D721Med (cell line): Measurements from ENCODE around the gene UXS1.

Source experiments
- DNase-seq: peaks from one replicate; pipeline ENCODE4 v3.0.0; 2011; ENCODE audit warnings: low spot score; ENCODE audit not compliant: insufficient read length
- FAIRE-seq: peaks from 2 replicates; lab custom pipeline; 2011; peaks lifted over from hg19 to GRCh38; lab: Jason Lieb, UNC
- TF ChIP-seq, protein P1 (sequence below): IDR thresholded peaks from 2 replicates; pipeline ENCODE4 v1.5.1; 2012; ENCODE audit warnings: mild to moderate bottlenecking, control low read depth; ENCODE audit not compliant: insufficient read depth; ENCODE audit errors: missing control alignments

The UXS1 gene

DNA sequence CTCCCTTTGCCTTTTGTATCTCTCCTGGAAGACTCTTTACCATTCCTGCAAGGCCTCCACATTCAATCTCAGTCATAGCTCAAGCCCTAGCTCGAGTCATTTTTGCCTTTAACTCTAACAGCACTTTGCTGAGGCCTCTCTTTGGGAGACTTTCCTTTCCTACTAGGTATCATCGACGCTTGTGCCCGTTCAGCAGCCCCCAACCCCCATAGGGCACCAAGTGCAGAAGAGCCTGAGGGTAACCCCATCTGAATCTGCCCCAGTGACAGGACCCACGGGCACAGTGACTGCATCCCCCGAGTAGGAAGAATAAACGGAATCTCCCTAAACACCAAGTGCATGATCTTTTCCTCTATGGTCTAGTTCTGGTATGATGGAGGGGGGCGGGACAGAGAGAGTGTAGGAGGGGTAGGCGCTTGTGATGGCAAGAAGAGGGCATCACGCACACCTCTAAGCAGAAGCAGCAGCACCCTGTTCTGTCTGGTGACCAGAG, 66.3 kb downstream of the UXS1 start:
- DNase-seq (no peak), FAIRE-seq (no peak)
- TF ChIP-seq, protein P1, sequence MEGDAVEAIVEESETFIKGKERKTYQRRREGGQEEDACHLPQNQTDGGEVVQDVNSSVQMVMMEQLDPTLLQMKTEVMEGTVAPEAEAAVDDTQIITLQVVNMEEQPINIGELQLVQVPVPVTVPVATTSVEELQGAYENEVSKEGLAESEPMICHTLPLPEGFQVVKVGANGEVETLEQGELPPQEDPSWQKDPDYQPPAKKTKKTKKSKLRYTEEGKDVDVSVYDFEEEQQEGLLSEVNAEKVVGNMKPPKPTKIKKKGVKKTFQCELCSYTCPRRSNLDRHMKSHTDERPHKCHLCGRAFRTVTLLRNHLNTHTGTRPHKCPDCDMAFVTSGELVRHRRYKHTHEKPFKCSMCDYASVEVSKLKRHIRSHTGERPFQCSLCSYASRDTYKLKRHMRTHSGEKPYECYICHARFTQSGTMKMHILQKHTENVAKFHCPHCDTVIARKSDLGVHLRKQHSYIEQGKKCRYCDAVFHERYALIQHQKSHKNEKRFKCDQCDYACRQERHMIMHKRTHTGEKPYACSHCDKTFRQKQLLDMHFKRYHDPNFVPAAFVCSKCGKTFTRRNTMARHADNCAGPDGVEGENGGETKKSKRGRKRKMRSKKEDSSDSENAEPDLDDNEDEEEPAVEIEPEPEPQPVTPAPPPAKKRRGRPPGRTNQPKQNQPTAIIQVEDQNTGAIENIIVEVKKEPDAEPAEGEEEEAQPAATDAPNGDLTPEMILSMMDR, result no peak

DNA sequence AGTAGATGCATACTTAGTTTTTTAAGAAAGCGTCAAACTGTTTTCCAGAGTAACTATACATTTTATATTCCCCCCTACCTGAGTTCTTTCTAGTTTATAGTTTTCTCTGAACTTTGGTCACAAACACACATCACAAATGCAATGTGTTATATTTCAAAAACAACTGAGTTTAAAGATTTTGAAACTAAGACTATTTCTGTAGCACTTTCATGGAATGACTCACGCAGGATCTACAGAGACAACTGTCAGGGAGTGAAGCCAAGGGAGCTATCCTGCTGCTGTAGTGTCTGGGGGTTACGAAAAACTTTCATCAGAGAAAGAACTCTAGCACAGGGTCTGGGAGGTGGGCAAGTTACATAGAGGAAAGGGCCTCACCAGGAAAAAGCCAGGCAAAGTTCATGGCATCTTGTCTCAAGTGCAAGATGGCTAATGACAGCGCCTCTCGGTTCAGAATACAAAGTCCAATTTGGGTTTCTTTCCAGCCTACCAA, 66.8 kb downstream of the UXS1 start:
- TF ChIP-seq, protein P1, result no peak
- FAIRE-seq (no peak), DNase-seq (no peak)

DNA sequence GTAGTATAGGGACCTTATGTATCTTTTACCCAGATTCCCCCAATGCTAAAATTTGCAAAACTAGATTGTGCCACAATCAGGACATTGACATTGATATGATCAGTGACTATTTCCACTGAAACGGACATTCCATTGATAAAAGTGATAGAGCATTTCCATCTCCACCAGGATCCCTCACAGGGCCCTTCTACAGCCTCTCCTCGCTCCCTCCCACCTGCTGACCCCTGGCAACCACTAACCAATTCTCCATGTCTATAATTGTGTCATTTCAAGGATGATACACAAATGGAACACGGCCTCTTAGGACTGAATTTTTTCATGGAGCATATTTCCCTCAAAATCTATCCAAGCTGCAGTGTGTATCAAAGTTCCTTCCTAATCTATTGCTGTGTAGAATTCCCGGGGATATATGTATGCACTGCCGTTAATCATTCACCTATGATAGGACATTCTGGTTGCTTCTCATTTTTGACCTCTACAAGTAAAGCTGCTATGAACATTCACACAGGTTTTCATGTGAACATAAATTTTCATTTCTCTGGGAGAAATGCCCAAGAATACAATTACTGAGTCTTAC, 67.3 kb downstream of the UXS1 start:
- TF ChIP-seq, protein P1, result no peak
- FAIRE-seq (no peak), DNase-seq (no peak)

DNA sequence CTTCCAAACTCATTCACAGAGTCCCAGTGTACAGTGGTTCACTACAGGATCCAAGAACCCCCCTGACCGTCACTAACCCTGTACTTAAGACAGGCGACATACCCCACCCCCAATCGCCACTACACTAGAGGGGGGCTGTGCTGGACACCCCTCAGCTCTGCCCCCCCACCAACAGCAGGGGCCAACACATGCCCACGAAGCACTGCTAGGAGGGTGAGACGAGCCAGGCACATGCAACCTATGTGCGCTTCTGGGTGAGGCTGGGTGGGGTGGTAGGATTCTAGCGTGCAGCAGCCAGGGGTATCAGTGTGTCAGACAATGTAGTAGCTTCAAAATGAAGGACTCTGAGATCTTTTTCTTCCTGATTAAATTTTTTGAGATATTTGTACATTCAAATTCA, 67.8 kb downstream of the UXS1 start:
- TF ChIP-seq, protein P1, result no peak
- DNase-seq (no peak), FAIRE-seq (no peak)

DNA sequence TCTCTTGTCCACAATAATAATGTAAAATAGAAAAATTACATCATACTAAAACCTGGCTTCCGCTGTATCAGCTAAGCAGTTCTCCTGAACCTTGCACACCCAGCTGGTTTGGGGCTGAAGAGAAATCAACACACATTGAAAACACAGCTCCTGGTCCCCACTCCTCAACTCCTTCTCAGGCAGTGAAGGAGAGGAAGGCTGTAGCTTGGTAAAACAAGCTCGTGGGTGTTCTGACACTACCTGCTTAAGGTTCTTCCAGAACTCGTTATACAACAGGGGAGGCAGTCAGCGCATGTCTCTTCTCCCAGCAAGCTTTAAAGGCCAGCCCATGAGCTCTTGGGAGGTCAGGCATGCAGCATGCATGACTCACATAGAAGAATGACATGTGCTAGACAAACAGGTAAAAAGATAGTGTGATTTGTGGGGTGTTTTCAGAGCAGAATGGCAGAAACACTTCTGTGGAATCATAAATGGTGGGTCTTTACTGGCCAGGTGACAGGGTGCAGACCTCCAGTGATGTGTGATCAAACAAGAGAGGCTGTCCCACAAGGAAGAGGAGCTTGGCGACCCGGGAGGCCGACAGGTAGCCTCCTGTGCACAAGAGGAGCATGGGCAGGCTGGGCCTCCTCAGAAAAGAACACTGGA, 69.1 kb downstream of the UXS1 start:
- DNase-seq, result no peak
- FAIRE-seq, result no peak
- TF ChIP-seq, protein P1, result no peak

DNA sequence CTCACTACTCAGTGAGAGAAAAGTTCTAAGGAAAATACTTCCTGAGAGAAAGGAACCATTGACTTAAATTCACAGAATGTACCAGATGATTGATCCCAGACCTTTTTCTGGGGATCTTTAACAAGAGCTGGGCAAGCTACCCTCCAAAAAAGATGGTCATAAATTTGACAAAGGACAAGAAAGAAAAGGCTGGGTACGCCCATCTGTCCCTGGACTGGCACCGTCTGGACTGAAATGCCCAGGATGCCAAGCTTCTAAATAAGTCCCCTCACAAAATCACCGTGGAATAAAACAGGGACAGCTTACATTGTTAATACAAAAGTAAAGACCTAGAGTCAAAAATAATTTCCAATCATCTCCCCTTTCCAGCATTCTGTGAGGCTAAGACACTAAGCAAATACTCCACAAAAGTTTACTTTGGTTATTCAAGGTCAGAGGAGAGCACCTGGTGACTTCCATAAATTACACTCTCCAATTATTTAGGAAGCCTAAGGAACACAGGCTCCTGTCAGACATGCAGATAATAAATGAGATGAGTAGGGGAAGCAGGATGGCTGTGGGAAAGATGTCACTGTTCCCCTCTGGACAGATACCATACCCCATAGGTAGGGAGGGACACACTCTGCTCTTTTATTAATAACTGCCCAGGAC, 69.9 kb downstream of the UXS1 start:
- FAIRE-seq, result no peak
- no peak for DNase-seq
- TF ChIP-seq, protein P1, result no peak
